HFF-Myc (cell line): ENCODE measurements around the gene MAP3K6.
"Not testable (repeated sequence)": the region's sequence is repeated elsewhere in the genome, so short reads cannot be mapped to it uniquely, and the experiment has no call there.

ENCODE experiments used
- DNase-seq: peaks from one replicate; pipeline ENCODE4 v3.0.0-alpha.2; 2011; ENCODE audit warnings: low read depth; ENCODE audit errors: extremely low read depth
- H3K4me3 ChIP-seq: replicated peaks from 2 replicates; pipeline ENCODE4 v1.5.1; 2011; ENCODE audit warnings: low read depth, mild to moderate bottlenecking, control low read depth, low read length
- CTCF ChIP-seq: IDR thresholded peaks from 2 replicates; pipeline ENCODE4 v1.5.1; 2012; ENCODE audit warnings: mild to moderate bottlenecking, low read depth, low read length, control low read depth; ENCODE audit errors: missing control alignments

MAP3K6 gene

GRCh38 chr1:27388337-27389005 lies 21.7 kb upstream of the MAP3K6 start:
- no peak for DNase-seq
- peak; percentile 87 for TF ChIP-seq CTCF
- H3K4me3 ChIP-seq: no peak overlapping the region

- not testable (repeated sequence) for H3K4me3 ChIP-seq, DNase-seq
Measured at GRCh38 chr1:27384797-27385196, 18.0 kb upstream of the MAP3K6 start.

GRCh38 chr1:27383661-27384060 lies 16.9 kb upstream of the MAP3K6 start:
- no peak for TF ChIP-seq CTCF
- H3K4me3 ChIP-seq: no peak overlapping the region
- no peak for DNase-seq

GRCh38 chr1:27383039-27383605 lies 16.4 kb upstream of the MAP3K6 start, which contains the start of gene CD164L2:
TSS of gene CD164L2 (minus strand) at chr1:27383333. CDS start at chr1:27383239, 94 bp downstream.
- no peak within 1 kb of the TSS for H3K4me3 ChIP-seq
- DNase-seq: no peak
- no peak for TF ChIP-seq CTCF

GRCh38 chr1:27381969-27382762 lies 15.4 kb upstream of the MAP3K6 start:
- no peak overlapping the region for H3K4me3 ChIP-seq
- DNase-seq: no peak
- TF ChIP-seq CTCF: no peak

GRCh38 chr1:27380766-27381733 lies 14.3 kb upstream of the MAP3K6 start:
- no peak overlapping the region for H3K4me3 ChIP-seq
- DNase-seq: no peak
- no peak for TF ChIP-seq CTCF
